NCI-H2107 (cell line): ENCODE results near the gene PLAC9.
A peak's percentile ranks its signal among the peaks of the same experiment; 100 is the strongest.
"Not testable (repeated sequence)": the region's sequence is repeated elsewhere in the genome, so short reads cannot be mapped to it uniquely, and the experiment has no call there.

Experiments used
- DNase-seq: peaks from one replicate; lab custom pipeline; 2025; lab: John Stamatoyannopoulos, UW

Gene PLAC9, protein sequence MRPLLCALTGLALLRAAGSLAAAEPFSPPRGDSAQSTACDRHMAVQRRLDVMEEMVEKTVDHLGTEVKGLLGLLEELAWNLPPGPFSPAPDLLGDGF

GRCh38 chr10:80132299-80133139, at the start of gene PLAC9:
Gene PLAC9, plus strand, starts transcription at chr10:80132730. Its CDS starts 33 bp downstream, at chr10:80132763.
- DNase-seq, result no peak

DNA sequence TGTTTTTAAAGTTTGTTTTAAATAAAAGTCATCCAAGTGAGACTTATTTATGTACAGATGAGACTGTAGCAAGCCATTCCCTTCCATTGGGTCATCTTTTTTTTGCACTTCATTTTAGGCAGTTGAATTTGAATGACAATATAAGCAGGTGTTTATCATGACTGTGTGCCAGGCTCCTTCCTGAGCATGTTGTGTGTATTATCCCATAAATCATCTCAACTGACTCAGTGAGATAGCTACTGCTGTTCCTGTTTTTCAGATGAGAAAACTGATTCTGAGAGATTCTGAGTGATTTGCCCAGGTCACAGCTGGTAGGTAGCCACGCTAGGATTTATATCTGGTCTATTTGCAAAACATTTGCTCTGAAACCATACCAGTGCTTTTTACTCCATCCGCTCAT, 42.4 kb upstream of the PLAC9 start:
- DNase-seq, result peak; percentile 0

- DNase-seq, result no peak
Observed at GRCh38 chr10:80094231-80094630, 38.3 kb upstream of the PLAC9 start.

GRCh38 chr10:80098272-80098671, 34.3 kb upstream of the PLAC9 start:
- DNase-seq, result not testable (repeated sequence)

DNA sequence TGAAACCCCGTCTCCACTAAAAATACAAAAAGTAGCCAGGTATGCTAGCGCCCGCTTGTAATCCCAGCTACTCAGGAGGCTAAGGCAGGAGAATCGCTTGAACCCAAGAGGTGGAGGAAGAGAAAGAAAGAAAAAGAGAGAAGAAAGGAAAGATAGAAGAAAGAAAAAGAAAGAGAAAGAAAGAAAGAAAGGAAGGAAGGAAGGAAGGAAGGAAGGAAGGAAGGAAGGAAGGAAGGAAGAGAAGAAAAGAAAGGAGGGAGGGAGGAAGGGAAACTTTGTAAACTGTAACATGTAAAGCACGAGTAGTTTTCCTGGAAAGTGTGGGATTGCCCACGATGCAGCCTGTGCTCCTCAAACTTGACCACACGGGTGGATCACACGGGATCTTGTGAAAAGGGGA, 33.2 kb upstream of the PLAC9 start:
- DNase-seq, result not testable (repeated sequence)

- no peak for DNase-seq
Observed at GRCh38 chr10:80100116-80100515, 32.4 kb upstream of the PLAC9 start.

DNA sequence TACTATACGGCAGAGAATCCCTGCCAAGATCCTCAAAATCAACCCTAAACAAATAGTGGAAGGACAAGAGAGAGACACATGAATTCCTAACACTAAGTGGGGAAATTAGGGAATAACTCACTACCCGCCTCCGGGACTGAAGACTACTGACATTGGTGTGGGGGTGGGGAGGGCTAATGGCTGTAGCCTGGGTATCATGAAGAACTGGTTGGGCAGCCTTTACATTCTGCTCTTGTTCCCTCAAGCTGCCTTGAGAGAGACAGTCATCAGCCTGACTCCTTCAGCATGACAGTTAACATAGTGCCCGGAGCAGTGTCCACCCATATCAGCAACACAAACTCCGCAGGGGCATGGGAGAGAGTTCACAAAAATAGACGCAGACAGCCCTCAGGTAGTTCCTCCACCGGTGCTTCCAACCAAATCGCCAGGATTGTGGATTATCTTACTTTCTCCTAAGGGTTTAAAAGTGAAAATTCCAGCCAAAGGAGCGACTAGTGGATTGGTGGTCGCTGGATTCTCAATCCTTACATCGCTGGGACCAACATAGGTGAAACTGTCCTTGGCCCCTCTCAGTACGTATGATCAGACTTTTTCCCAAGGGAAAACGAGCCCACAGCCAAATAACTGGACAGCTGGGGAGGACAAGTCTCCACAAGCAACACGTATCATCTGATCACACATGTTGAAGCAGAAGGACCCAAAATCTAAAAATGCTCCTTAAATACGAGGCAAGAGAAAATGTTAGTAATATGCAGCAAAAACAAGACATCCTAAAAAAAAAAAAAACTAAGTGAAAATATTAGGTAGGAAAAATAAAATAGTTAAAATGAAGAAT, 31.5 kb upstream of the PLAC9 start:
- DNase-seq, result no peak

DNA sequence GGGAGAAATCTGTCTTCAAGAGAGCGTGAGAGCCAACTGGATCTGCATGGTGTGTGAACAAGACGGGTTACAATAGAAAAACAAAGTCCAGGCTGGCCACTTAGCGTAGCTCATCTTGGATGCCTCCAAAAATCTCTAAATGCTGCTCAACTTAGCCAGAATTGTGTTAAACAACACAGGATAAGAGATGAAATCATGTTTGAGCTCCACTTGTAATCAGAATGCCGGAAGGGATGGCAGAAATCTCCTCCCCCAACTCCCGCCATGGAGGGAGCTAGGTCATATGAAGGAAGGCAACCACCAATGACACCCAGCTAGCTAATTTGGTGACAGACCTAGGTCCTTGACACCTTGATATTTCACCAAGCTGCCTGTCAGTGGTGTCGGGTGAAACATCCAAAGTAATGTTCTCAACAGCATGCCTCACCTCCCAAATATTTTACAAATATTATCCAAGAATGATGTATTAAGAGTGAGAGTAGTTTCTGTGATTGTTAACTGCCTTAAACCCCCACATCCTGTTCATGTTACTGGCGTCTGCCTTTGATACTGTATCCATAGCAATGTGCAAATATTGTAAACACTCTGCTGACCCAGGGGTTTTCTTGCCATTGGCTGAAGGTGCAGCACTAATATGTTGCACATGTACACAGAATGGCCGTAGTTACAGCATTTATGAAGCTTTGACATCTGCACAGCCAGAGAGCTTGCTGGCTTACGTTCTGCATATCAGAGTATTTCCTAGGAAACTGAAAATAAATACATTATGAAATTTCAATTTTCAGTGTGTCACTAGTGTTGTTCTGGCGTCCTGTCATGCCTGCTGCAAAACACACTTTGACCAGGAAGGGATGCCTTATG, 28.2 kb upstream of the PLAC9 start:
- DNase-seq, result no peak

DNA sequence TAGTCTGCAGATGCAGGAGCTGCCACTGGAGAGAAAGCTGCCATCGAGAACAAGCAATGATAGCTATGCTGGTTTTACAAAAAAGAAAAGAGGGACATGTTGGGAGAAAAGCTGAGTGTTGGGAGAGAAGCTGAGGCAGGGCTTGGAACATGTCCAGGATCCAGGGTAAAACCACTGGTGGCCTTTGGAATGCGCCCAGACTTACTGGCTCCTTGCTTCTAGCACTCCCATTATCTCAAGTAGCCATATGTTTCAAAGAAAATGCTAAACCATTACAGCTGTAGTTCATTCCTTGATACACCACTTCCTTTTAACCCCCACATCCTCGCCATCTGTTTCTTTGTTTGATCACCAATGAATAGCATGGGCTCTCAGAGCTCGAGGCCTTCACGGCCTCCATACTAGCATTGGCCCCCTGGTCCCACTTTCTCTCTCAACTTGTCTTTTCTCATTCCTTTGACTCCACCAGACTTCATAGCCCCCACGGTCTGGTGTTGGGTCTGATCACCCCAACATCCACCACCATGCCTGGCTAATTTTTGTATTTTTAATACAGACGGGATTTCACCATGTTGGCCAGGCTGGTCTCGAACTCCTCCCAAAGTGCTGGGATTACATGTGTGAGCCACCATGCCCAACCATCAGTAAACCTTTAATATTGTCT, 23.8 kb upstream of the PLAC9 start:
- no peak for DNase-seq

DNA sequence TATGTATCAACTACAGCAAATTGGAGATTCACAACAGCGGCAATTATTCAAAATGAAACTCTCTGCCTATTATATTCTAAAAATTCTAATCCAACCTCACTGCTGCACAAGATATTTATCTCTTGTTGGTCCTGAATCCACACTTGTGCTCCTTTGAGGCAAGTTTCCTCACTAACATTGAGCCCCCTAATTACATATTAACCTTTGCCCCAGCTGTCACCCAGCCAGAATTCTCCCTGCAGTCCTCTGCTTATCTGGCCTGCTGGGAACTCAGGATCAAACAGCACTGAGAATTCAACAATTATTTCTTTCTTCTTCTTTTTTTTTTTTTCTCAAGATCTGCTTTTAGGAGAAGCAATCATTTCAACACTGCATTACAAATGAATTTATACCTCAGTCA, 21.5 kb upstream of the PLAC9 start:
- no peak for DNase-seq

DNA sequence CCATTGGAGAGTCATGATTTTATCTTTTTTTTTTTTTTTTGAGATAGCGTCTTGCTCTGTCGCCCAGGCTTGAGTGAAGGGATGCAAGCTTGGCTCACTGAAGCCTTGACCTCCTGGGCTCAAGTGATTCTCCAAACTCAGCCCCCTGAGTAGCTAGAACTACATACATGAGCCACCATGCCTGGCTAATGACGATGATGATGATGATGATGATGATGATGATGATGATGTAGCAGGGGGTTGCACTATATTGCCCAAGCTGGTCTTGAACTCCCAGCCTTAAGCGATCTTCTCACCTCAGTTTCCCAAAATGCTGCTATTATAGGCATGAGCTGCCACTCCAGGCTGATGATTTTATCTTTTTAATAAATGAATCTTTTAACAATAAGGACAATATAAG, 13.9 kb upstream of the PLAC9 start:
- no peak for DNase-seq

- no peak for DNase-seq
Observed at GRCh38 chr10:80122110-80122710, 10.3 kb upstream of the PLAC9 start.

- no peak for DNase-seq
Observed at GRCh38 chr10:80122746-80123145, 9.8 kb upstream of the PLAC9 start.

DNA sequence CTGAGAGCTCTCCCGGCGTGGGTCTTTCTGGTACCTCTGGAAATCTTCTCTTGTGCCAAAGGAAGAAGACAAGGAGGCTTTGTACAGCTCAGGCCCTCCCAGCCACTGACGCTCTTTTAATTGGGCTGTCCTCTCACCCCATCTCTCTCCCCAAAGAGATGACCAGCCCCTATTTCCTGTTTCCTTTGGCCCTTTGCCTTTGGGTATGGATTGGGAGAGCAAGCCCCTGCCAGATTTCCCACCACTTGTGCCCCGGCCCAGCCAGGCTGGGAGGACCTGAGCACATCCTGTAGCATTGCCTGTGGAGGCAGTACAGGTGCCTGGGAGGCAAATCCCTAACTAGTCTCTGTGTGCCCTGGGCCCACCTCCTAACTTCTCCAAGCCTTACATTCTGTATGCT, 5.7 kb upstream of the PLAC9 start:
- DNase-seq, result no peak

GRCh38 chr10:80131499-80131901, 1.0 kb upstream of the PLAC9 start:
- DNase-seq, result no peak

DNA sequence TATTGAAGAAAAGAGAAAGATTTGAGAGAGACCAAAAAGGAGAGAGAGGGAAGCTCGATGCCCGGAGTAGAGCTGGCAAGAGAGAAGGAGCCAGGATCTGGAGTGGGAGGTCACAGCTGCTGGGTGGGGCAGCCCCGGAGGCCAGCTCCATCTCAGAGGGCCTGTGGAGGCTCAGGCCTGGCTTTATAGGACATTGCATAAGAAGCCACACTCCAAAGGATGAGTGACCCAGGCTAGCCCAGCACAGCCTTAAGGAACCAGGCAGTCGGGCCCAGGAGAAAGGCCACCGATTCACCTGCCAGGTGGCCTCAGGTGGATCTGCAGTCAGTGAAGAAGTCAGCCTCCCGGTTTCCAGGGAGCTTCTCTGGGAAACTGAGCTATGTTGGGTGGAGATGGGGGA, 676 bp downstream of the PLAC9 start:
- DNase-seq, result no peak

DNA sequence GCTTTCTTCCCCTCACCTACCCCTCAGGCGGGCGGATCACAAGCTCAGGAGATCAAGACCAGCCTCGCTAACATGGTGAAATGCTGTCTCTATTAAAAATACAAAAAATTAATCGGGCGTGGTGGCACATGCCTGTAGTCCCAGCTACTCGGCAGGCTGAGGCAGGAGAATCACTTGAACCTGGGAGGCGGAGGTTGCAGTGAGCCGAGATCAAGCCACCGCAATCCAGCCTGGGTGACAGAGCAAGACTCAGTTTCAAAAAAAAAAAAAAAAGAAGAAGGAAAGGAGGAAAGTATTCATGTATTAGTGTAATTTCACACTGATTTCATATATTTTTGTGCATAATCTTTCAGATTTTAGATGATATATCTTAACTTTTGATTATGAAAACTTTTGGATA, 1.2 kb downstream of the PLAC9 start:
- not testable (repeated sequence) for DNase-seq

DNA sequence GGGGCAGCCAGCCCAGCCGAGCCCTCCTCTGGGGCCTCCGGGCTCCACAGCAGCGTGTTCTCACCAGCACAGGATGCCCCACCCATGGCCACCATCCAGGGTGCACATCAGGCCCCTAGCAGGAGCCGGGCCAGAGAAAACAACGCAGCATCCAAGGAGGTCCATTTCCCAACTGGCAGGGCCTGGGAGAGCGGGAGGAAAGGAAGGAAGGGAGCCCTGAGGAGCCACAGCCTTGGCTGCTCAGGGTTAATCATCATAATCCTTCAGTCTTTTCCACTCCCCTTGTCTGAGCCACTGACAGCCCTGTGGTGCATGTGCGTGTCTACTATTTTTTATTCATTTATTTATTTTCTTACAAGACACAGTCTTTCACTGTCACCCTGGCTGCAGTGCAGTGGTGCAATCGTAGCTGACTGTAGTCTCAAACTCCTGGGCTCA, 3.6 kb downstream of the PLAC9 start:
- DNase-seq, result no peak

GRCh38 chr10:80137031-80137862, 4.7 kb downstream of the PLAC9 start:
- DNase-seq, result no peak

DNA sequence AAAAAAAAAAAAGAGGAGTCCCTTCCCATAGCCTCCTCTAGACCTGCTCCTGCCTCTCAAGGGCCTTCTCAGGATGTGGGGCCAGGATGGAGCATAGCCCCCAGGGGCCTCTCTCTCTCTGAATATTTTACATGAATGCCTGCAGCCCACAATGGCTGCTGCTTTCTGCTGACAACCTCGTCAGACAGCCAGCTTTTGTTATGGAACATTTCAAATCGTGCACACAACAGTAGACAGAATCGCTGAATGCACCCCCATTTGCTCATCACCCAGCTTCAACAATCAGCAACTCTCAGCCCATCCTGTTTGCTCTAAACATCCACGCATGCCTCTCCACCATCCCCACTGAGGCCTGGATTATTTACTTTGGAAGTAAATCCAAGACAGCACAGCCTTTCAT, 5.4 kb downstream of the PLAC9 start:
- no peak for DNase-seq
